ENCODE measurements around the gene KLRC1.
A peak's percentile ranks its signal among the peaks of the same experiment; 100 is the strongest.
"Not testable (repeated sequence)": the region's sequence is repeated elsewhere in the genome, so short reads cannot be mapped to it uniquely, and the experiment has no call there.

The KLRC1 gene

GRCh38 chr12:10453156-10453555 lies at the start of gene KLRC1:
Gene KLRC1, minus strand, starts transcription at chr12:10453377. Its CDS starts 2,221 bp downstream, at chr12:10451156.
- DNase-seq (ENCODE audit: low spot score): no peak

GRCh38 chr12:10501030-10501429 lies 47.9 kb upstream of the KLRC1 start:
- DNase-seq (ENCODE audit: low spot score): peak; percentile 3

GRCh38 chr12:10498042-10498441 lies 44.9 kb upstream of the KLRC1 start:
- DNase-seq (ENCODE audit: low spot score): no peak

- no peak for DNase-seq (ENCODE audit: low spot score)
Measured at GRCh38 chr12:10497602-10498001, 44.4 kb upstream of the KLRC1 start.

GRCh38 chr12:10491766-10492165 lies 38.6 kb upstream of the KLRC1 start:
- no peak for DNase-seq (ENCODE audit: low spot score)

- not testable (repeated sequence) for DNase-seq (ENCODE audit: low spot score)
Measured at GRCh38 chr12:10487328-10487727, 34.2 kb upstream of the KLRC1 start.

- DNase-seq (ENCODE audit: low spot score): not testable (repeated sequence)
Measured at GRCh38 chr12:10481901-10482300, 28.7 kb upstream of the KLRC1 start.

- DNase-seq (ENCODE audit: low spot score): not testable (repeated sequence)
Measured at GRCh38 chr12:10472808-10473207, 19.6 kb upstream of the KLRC1 start.

GRCh38 chr12:10469701-10470100 lies 16.5 kb upstream of the KLRC1 start:
- no peak for DNase-seq (ENCODE audit: low spot score)

GRCh38 chr12:10466311-10466710 lies 13.1 kb upstream of the KLRC1 start:
- DNase-seq (ENCODE audit: low spot score): no peak

GRCh38 chr12:10457760-10458159 lies 4.6 kb upstream of the KLRC1 start:
- DNase-seq (ENCODE audit: low spot score): no peak

- no peak for DNase-seq (ENCODE audit: low spot score)
Measured at GRCh38 chr12:10456856-10457255, 3.7 kb upstream of the KLRC1 start.

- no peak for DNase-seq (ENCODE audit: low spot score)
Measured at GRCh38 chr12:10455766-10456165, 2.6 kb upstream of the KLRC1 start.

- no peak for DNase-seq (ENCODE audit: low spot score)
Measured at GRCh38 chr12:10454531-10454930, 1.4 kb upstream of the KLRC1 start.

GRCh38 chr12:10448236-10448635 lies 4.9 kb downstream of the KLRC1 start:
- DNase-seq (ENCODE audit: low spot score): no peak

- DNase-seq (ENCODE audit: low spot score): not testable (repeated sequence)
Measured at GRCh38 chr12:10446052-10446451, 7.1 kb downstream of the KLRC1 start.

GRCh38 chr12:10441144-10441543 lies 12.0 kb downstream of the KLRC1 start:
- not testable (repeated sequence) for DNase-seq (ENCODE audit: low spot score)

GRCh38 chr12:10439608-10440274 lies 13.4 kb downstream of the KLRC1 start:
- DNase-seq (ENCODE audit: low spot score): not testable (repeated sequence)

- not testable (repeated sequence) for DNase-seq (ENCODE audit: low spot score)
Measured at GRCh38 chr12:10437601-10438000, 15.6 kb downstream of the KLRC1 start.

- DNase-seq (ENCODE audit: low spot score): not testable (repeated sequence)
Measured at GRCh38 chr12:10435816-10436215, 17.4 kb downstream of the KLRC1 start, which contains the start of gene KLRC2. Gene KLRC2, minus strand, starts transcription at chr12:10436010. Its CDS starts 24 bp downstream, at chr12:10435986.

GRCh38 chr12:10430623-10431022 lies 22.6 kb downstream of the KLRC1 start:
- not testable (repeated sequence) for DNase-seq (ENCODE audit: low spot score)

- not testable (repeated sequence) for DNase-seq (ENCODE audit: low spot score)
Measured at GRCh38 chr12:10425938-10426337, 27.2 kb downstream of the KLRC1 start.

GRCh38 chr12:10424260-10424899 lies 28.8 kb downstream of the KLRC1 start:
- DNase-seq (ENCODE audit: low spot score): not testable (repeated sequence)

Measured in GM03348 (cell line).